K562 (cell line): ENCODE results near the gene HBM. TPM values are rescaled to one million over a fixed set of nuclear protein-coding genes. Genes with fewer than 3 reads are reported as not detected.

ENCODE experiments used
- ASH1L ChIP-seq: fragments of 450-650 bp; IDR thresholded peaks from 2 replicates; pipeline ENCODE4 v1.6.1; 2018; ENCODE audit warnings: borderline replicate concordance, mild to moderate bottlenecking, low read depth; ENCODE audit not compliant: partially characterized antibody
- ELF2 ChIP-seq: fragments of 250-450 bp; sonication (Bioruptor Pico); IDR thresholded peaks from 2 replicates; pipeline ENCODE4 v1.5.0; 2021; ENCODE audit warnings: mild to moderate bottlenecking
- ESRRB ChIP-seq: fragments of 250-450 bp; sonication (Bioruptor Pico); IDR thresholded peaks from 2 replicates; pipeline ENCODE4 v1.5.0; 2020; ENCODE audit warnings: mild to moderate bottlenecking, moderate library complexity, borderline replicate concordance
- FOXK2 ChIP-seq, 2 experiments: fragments of 450-650 bp; IDR thresholded peaks in 1 of 2; conservative IDR thresholded peaks in 1 of 2; 2 replicates each; pipeline ENCODE4 v1.6.1; 2016; ENCODE audit warnings: low read depth in 2 of 2, mild to moderate bottlenecking in 1 of 2
- PHTF2 ChIP-seq: fragments of 250-450 bp; sonication (Bioruptor Pico); IDR thresholded peaks from 2 replicates; pipeline ENCODE4 v1.5.0; 2021; ENCODE audit warnings: mild to moderate bottlenecking
- SNRNP70 ChIP-seq: fragments of 200-400 bp; formaldehyde crosslinking; optimal IDR thresholded peaks from 2 replicates; pipeline ENCODE3; 2017; ENCODE audit warnings: low read depth, low read length
- SOX6 ChIP-seq: fragments of 450-650 bp; IDR thresholded peaks from 2 replicates; pipeline ENCODE4 v1.6.1; 2014; ENCODE audit warnings: mild to moderate bottlenecking
- TCF3 ChIP-seq: sonication (generic); formaldehyde crosslinking; IDR thresholded peaks from 2 replicates; pipeline ENCODE4 v1.4.0; 2020; ENCODE audit warnings: mild to moderate bottlenecking, missing genetic modification reagents
- YBX1 ChIP-seq: fragments of 450-650 bp; IDR thresholded peaks from 2 replicates; pipeline ENCODE4 v1.7.1; 2016; ENCODE audit warnings: mild to moderate bottlenecking
- ZKSCAN3 ChIP-seq: fragments of 250-450 bp; sonication (Bioruptor Pico); IDR thresholded peaks from 2 replicates; pipeline ENCODE4 v1.4.0; 2020
- ZNF717 ChIP-seq: fragments of 250-450 bp; sonication (Bioruptor Pico); IDR thresholded peaks from 2 replicates; pipeline ENCODE4 v1.5.0; 2021
- ZNF780A ChIP-seq: fragments of 250-450 bp; sonication (Bioruptor Pico); IDR thresholded peaks from 2 replicates; pipeline ENCODE4 v1.5.0; 2021; ENCODE audit warnings: mild to moderate bottlenecking
- polyA plus RNA-seq, 8 experiments: library from polyadenylated mRNA; depleted of rRNA in 4 of 8; stranded (reverse) in 5 of 8; unstranded in 3 of 8; fragments of >200 nt; fragmentation: Nextera tagmentation in 2 of 8; fragmentation: Illumina TruSeq in 1 of 8; extraction: Ambion mirVana in 2 of 8; extraction: Trizol in 1 of 8; gene quantifications; 2 replicates each; pipeline versions ENCODE4 v1.2.1 to v1.2.3, GENCODE V29; 2011 to 2014; ENCODE audit warnings: inconsistent platforms in 1 of 8, missing spikeins in 1 of 8
- total RNA-seq, 7 experiments: library from RNA; depleted of rRNA in 6 of 7; stranded (reverse); fragments of >200 nt in 6 of 7; fragmentation: Illumina TruSeq in 2 of 7; extraction: Trizol in 2 of 7; gene quantifications; 2 replicates each; pipeline versions ENCODE4 v1.2.1 to v1.2.3, GENCODE V29; 2011 to 2021; ENCODE audit warnings: low replicate concordance in 1 of 7
- TF ChIP-seq, protein P1 (sequence below): fragments of 250-450 bp; sonication (Bioruptor Pico); IDR thresholded peaks from 2 replicates; pipeline ENCODE4 v1.5.0; 2021; ENCODE audit warnings: mild to moderate bottlenecking, moderate library complexity
- TF ChIP-seq, protein P2 (sequence below): sonication (generic); formaldehyde crosslinking; IDR thresholded peaks from 2 replicates; pipeline ENCODE4 v1.8.1; 2022; ENCODE audit warnings: missing genetic modification reagents
- TF ChIP-seq, protein P3 (sequence below), 3 experiments: IDR thresholded peaks in 2 of 3; conservative IDR thresholded peaks in 1 of 3; 2 replicates each; pipeline ENCODE4 v1.5.1; 2011 to 2012; ENCODE audit warnings: low read length in 3 of 3, mild to moderate bottlenecking in 3 of 3, control low read depth in 2 of 3, improper control_type of control experiment in 1 of 3, inconsistent platforms in 1 of 3, low read depth in 1 of 3, mixed read lengths in 1 of 3, moderate library complexity in 1 of 3; ENCODE audit not compliant: insufficient read depth in 2 of 3
- TF ChIP-seq, protein P4 (sequence below): fragments of 450-650 bp; IDR thresholded peaks from 2 replicates; pipeline ENCODE4 v1.6.1; 2016
- TF ChIP-seq, protein P5 (sequence below): IDR thresholded peaks from 2 replicates; pipeline ENCODE4 v1.6.1; 2011; ENCODE audit warnings: borderline replicate concordance, low read depth, mild to moderate bottlenecking, moderate library complexity, low read length; ENCODE audit not compliant: insufficient read depth, poor library complexity, severe bottlenecking

Gene HBM
- total and polyA plus RNA-seq, 9 of the 15 experiments (the other 6 are each of a cell fraction or from before 2014, with no cell fraction given) = not detected

DNA sequence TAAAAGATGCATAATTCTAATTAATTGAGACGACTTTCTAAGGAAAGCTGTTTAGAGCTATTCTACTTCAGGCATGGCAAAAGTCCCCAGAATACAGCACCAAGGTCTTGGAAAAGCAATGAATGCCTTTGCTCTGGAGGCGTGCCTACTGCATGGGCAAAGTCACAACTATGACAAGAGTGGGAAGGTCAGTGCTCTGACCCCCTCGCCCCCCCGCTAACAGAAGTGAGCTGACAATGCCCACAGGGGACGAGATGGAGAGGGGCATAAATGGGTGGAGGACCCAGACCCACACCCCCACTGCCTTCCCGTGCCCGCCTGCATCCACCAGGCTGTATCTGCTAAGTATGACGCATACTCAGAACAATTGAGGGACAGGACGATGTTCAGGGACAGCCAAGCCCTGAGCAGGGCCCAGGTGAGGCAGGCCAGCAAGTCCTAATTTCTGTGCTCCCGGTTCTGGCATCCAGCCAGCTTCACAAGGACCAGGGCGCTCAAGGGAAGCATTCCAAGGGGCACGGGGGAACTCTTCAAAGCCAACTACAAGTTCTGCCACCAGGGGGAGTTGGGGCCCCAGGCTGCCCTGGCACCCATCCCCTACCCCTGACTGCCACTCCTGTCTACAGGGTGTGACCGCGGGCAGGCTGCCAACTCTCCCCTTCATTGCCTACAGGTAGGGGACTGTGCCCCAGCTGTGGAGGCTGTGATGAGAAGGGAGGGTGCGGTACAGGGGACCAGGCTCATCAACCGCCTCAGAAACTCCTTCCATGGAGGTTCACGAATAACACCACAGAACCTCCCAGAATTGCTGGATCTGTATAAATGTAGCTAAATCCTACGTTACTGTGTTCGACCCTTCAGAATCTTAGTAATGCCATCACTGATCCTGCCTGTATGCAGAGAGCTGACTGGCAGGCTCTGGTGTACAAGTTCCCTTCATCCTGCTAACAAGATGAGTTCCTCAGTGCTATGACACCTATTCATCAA is 48.1 kb upstream of the HBM start (continued):
- TF ChIP-seq, protein P1, sequence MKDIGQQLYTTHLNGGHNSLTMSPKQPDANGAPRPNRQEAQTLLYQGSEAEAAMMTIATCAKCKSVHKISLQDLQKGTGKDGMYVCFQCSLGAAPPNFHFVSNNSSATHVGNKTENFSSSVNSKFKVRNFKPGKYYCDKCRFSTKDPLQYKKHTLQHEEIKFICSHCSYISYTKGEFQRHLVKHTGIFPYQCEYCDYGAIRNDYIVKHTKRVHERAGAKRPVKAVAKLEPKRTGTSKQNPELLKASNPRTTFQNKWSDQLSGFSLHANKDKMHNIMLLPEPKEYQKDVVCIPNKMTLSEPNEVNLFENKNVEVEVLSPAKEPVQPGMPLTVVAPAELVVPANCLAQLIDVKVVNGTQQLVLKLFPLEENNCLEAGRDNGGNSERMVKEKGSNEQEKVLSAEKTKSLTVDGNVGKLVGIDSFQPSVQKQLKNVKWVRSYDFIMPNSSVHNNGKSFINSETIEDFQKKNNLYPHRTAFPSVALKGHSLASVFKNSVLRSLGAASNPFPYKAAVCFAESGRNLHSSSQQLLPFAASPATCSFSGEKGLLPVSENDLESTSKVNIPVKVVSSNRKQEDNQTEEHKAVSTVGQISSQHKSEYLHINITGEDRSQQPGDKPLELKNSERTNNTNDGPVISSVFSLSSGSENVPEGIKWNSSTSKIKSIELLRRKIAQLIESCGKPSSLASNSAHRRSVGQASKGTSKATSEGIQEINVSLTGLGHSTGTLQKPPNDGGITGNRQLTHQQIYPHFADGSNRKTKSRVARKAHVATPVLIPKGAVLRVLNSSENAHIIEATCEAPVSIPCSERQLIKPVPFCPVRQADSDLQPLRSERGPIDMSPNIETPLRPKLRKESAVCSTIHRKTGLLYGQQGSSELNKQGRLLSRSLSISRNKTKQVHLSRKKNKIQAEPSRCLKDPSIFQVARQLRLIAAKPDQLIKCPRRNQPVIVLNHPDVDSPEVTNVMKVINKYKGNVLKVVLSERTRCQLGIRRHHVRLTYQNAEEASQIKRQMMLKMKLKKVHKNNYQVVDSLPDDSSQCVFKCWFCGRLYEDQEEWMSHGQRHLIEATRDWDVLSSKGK = no peak
- no peak for TF ChIP-seq ESRRB (CRISPR knock-in tag)
- TF ChIP-seq PHTF2 = no peak
- TF ChIP-seq SOX6 = no peak
- TF ChIP-seq ELF2 (CRISPR knock-in tag) = no peak
- TF ChIP-seq, protein P2, sequence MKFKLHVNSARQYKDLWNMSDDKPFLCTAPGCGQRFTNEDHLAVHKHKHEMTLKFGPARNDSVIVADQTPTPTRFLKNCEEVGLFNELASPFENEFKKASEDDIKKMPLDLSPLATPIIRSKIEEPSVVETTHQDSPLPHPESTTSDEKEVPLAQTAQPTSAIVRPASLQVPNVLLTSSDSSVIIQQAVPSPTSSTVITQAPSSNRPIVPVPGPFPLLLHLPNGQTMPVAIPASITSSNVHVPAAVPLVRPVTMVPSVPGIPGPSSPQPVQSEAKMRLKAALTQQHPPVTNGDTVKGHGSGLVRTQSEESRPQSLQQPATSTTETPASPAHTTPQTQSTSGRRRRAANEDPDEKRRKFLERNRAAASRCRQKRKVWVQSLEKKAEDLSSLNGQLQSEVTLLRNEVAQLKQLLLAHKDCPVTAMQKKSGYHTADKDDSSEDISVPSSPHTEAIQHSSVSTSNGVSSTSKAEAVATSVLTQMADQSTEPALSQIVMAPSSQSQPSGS = no peak
- TF ChIP-seq, protein P3, sequence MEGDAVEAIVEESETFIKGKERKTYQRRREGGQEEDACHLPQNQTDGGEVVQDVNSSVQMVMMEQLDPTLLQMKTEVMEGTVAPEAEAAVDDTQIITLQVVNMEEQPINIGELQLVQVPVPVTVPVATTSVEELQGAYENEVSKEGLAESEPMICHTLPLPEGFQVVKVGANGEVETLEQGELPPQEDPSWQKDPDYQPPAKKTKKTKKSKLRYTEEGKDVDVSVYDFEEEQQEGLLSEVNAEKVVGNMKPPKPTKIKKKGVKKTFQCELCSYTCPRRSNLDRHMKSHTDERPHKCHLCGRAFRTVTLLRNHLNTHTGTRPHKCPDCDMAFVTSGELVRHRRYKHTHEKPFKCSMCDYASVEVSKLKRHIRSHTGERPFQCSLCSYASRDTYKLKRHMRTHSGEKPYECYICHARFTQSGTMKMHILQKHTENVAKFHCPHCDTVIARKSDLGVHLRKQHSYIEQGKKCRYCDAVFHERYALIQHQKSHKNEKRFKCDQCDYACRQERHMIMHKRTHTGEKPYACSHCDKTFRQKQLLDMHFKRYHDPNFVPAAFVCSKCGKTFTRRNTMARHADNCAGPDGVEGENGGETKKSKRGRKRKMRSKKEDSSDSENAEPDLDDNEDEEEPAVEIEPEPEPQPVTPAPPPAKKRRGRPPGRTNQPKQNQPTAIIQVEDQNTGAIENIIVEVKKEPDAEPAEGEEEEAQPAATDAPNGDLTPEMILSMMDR (IDR thresholded peaks at IDR 0.05 in 2 of 3, conservative IDR thresholded peaks at IDR 0.05 in 1 of 3; ENCODE audit: insufficient read depth in 2 of 3, low read depth in 1 of 3, low read length in 3 of 3) = peak; percentile 57 to 75 (median 60)
- TF ChIP-seq ZKSCAN3 (CRISPR knock-in tag) = no peak
- TF ChIP-seq YBX1 = no peak
- no peak for TF ChIP-seq FOXK2 (conservative IDR thresholded peaks at IDR 0.05 in 1 of 2, IDR thresholded peaks at IDR 0.05 in 1 of 2; ENCODE audit: low read depth in 2 of 2)
- TF ChIP-seq ASH1L = no peak
- TF ChIP-seq, protein P4, sequence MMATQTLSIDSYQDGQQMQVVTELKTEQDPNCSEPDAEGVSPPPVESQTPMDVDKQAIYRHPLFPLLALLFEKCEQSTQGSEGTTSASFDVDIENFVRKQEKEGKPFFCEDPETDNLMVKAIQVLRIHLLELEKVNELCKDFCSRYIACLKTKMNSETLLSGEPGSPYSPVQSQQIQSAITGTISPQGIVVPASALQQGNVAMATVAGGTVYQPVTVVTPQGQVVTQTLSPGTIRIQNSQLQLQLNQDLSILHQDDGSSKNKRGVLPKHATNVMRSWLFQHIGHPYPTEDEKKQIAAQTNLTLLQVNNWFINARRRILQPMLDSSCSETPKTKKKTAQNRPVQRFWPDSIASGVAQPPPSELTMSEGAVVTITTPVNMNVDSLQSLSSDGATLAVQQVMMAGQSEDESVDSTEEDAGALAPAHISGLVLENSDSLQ = no peak
- no peak for TF ChIP-seq SNRNP70
- TF ChIP-seq ZNF717 (CRISPR knock-in tag) = no peak
- TF ChIP-seq ZNF780A = no peak
- no peak for TF ChIP-seq TCF3 (CRISPR knock-in tag)
- TF ChIP-seq, protein P5, sequence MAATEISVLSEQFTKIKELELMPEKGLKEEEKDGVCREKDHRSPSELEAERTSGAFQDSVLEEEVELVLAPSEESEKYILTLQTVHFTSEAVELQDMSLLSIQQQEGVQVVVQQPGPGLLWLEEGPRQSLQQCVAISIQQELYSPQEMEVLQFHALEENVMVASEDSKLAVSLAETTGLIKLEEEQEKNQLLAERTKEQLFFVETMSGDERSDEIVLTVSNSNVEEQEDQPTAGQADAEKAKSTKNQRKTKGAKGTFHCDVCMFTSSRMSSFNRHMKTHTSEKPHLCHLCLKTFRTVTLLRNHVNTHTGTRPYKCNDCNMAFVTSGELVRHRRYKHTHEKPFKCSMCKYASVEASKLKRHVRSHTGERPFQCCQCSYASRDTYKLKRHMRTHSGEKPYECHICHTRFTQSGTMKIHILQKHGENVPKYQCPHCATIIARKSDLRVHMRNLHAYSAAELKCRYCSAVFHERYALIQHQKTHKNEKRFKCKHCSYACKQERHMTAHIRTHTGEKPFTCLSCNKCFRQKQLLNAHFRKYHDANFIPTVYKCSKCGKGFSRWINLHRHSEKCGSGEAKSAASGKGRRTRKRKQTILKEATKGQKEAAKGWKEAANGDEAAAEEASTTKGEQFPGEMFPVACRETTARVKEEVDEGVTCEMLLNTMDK = peak; percentile 31
